HUES64 (cell line): Measurements from ENCODE around the gene TYW3.

Experiments used
- H3K27ac ChIP-seq: 2 replicates; pipeline ENCODE4 v1.7.0; 2013; ENCODE audit warnings: low read depth, low read length, inconsistent platforms
- H3K27me3 ChIP-seq: 2 replicates; pipeline ENCODE4 v1.6.1; 2013; ENCODE audit warnings: mild to moderate bottlenecking, low read length; ENCODE audit not compliant: insufficient read depth
- H3K36me3 ChIP-seq: 2 replicates; pipeline ENCODE4 v1.6.1; 2013; ENCODE audit warnings: mild to moderate bottlenecking, low read length; ENCODE audit not compliant: insufficient read depth
- H3K4me1 ChIP-seq: 2 replicates; pipeline ENCODE4 v1.6.1; 2013; ENCODE audit warnings: mild to moderate bottlenecking, low read length, moderate library complexity; ENCODE audit not compliant: insufficient read depth
- H3K4me3 ChIP-seq: 2 replicates; pipeline ENCODE4 v1.5.1; 2013; ENCODE audit warnings: mild to moderate bottlenecking, low read length, moderate library complexity
- H3K9ac ChIP-seq: 2 replicates; pipeline ENCODE4 v1.6.1; 2013; ENCODE audit warnings: mild to moderate bottlenecking, low read depth, low read length
- H3K9me3 ChIP-seq: 2 replicates; pipeline ENCODE4 v1.6.1; 2013; ENCODE audit warnings: low read depth, low read length; ENCODE audit not compliant: insufficient read depth
- WGBS: fragments of 150-250, 120-280 bp; methylation state at CpG from one replicate; pipeline ENCODE4 v1.1.7; 2013; ENCODE audit warnings: missing lambda C conversion rate; 5-methylcytosine and 5-hydroxymethylcytosine counted together

Gene TYW3

DNA sequence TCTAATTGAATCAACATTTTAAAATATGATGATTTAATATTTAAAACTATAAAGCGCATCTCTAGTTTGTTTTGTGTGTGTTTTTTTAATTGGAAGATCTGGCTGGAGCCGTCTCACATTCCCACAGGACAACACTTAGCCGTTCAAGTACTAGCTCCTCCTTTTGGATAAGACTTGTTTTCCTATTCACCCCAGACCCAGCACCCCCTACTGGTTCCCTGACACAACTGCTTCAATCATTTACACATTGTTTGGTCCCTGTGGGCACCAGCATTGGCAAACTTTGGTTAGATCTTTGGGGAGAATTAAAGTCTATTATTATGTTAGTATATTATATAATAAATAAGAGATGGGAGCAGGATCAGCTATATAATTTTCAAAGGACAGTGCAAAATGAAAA, 34.5 kb downstream of the TYW3 start:
- H3K4me3 ChIP-seq, result no peak overlapping the region
- no peaks in the 10 kb centered on the region for H3K9me3 ChIP-seq
- WGBS, result 82% methylated on average over 2 of the region's 3 CpGs
- no peaks in the 10 kb centered on the region for H3K27me3 ChIP-seq
- no peak overlapping the region for H3K27ac ChIP-seq
- peaks cover 22% of the 10 kb centered on the region for H3K36me3 ChIP-seq
- no peaks in the 10 kb centered on the region for H3K4me1 ChIP-seq
- H3K9ac ChIP-seq, result no peak overlapping the region

DNA sequence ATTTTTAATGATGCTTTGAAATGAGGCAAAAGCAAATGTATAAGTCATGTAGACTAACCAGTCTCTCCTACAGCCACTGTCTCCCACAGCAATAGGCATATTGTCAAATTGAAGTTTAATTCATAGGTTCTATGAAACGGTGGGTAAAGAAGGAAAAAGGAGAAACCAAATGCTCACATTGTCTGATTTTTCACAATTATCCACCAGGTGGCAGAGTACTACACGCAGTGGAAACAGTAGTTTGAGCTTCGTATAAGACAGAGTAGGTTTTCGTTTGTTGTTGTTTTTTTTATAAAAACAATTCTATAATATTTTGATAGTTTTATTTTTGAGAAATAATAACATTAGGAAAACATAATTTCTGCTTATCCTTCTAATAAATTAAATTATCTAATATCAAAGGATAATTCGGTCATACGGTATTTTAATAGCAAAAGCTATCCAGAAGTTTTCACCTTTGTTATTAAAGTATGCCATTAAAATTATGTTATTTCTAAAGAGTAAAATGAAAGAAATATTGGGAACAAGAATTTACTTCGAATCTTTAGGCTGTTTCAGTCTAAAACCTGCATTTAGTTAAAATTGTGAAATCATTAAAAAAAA, 39.1 kb downstream of the TYW3 start:
- no CpG with 5 or more reads among the region's 7 CpGs for WGBS
- no peaks in the 10 kb centered on the region for H3K27me3 ChIP-seq
- H3K9ac ChIP-seq, result no peak overlapping the region
- H3K27ac ChIP-seq, result no peak overlapping the region
- H3K4me1 ChIP-seq, result no peaks in the 10 kb centered on the region
- H3K9me3 ChIP-seq, result no peaks in the 10 kb centered on the region
- no peaks in the 10 kb centered on the region for H3K36me3 ChIP-seq
- no peak overlapping the region for H3K4me3 ChIP-seq

DNA sequence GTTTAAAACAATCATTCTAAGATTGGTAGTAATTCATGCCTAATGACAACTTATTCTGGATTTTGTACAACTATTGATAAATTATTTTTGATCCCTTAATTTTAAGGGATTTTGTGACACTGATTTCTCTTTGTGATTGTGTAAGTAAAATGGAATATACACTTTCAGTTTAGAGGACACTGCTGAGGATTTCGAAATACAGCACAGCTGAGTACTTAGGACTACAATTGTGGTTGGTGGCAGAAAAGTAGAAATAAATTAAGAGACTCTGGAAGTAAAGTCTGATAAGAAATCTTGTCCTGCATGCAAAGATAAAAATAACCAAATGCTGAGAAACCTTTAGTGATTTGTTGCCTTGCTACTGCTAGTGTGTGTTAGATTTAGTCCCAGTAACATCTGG, 40.0 kb downstream of the TYW3 start:
- H3K27ac ChIP-seq, result no peak overlapping the region
- H3K4me1 ChIP-seq, result no peaks in the 10 kb centered on the region
- no peaks in the 10 kb centered on the region for H3K36me3 ChIP-seq
- no peak overlapping the region for H3K4me3 ChIP-seq
- no peak overlapping the region for H3K9ac ChIP-seq
- WGBS, result 92% methylated on average over 1 of the region's 1 CpG
- H3K9me3 ChIP-seq, result no peaks in the 10 kb centered on the region
- H3K27me3 ChIP-seq, result no peaks in the 10 kb centered on the region

- no peaks in the 10 kb centered on the region for H3K9me3 ChIP-seq
- no peaks in the 10 kb centered on the region for H3K27me3 ChIP-seq
- no peaks in the 10 kb centered on the region for H3K36me3 ChIP-seq
- H3K4me3 ChIP-seq, result no peak overlapping the region
- no peak overlapping the region for H3K27ac ChIP-seq
- H3K9ac ChIP-seq, result no peak overlapping the region
- H3K4me1 ChIP-seq, result no peaks in the 10 kb centered on the region
- WGBS, result no CpG with 5 or more reads among the region's 2 CpGs
Observed at GRCh38 chr1:74773582-74773981, 40.6 kb downstream of the TYW3 start.

GRCh38 chr1:74775735-74776134, 42.8 kb downstream of the TYW3 start:
- Histone ChIP-seq H3K4me1 (peaks cover 7% of the 10 kb centered on the region), H3K9me3 (no peaks in the 10 kb centered on the region), H3K4me3 (no peak overlapping the region), H3K27ac (no peak overlapping the region), H3K36me3 (no peaks in the 10 kb centered on the region), H3K27me3 (no peaks in the 10 kb centered on the region), H3K9ac (no peak overlapping the region)
- 100% methylated on average over 1 of the region's 2 CpGs for WGBS

GRCh38 chr1:74777525-74777924, 44.6 kb downstream of the TYW3 start:
- H3K9ac ChIP-seq, result no peak overlapping the region
- H3K4me3 ChIP-seq, result no peak overlapping the region
- no peaks in the 10 kb centered on the region for H3K9me3 ChIP-seq
- peaks cover 21% of the 10 kb centered on the region for H3K4me1 ChIP-seq
- H3K27ac ChIP-seq, result no peak overlapping the region
- no peaks in the 10 kb centered on the region for H3K36me3 ChIP-seq
- no CpG with 5 or more reads among the region's 1 CpG for WGBS
- H3K27me3 ChIP-seq, result no peaks in the 10 kb centered on the region

DNA sequence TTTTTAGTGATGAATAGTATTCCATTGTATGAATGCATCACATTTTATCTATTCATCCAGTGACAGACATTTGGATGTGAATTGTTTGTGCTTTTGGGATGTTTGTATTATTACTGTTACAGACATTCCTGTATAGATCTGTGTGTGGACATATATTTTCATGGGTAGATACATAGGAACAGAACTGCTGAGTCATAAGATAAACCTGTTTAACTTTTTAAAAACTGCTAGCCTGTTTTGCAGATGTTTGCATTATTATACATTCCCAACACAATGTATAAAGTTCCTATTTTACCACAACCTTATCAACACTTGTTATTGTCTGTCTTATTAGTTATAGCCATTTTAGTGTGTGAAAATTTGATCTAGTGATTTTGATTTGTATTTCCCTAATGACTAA, 46.8 kb downstream of the TYW3 start:
- Histone ChIP-seq H3K27ac (no peak overlapping the region), H3K4me1 (peaks cover 21% of the 10 kb centered on the region), H3K9me3 (no peaks in the 10 kb centered on the region), H3K36me3 (no peaks in the 10 kb centered on the region), H3K4me3 (no peak overlapping the region), H3K9ac (no peak overlapping the region), H3K27me3 (no peaks in the 10 kb centered on the region)

DNA sequence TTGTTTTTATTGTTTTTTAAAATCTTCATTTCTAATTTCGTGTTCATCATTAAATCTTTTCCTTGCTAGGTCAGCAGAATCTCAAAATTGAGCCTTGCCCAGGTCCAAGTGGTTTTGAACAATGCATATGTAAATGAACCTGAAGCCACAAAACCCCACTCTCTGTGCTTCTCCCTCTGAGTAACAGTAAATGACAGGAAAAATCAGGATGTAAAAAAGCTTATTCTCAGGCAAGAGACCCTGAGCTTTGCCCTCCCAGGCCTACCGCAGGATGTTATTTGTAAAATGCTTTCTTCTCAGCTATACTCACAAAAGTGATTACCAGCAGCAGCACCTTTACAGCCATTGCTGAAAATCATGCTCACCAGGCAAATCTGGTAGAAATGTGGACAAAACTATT, 47.6 kb downstream of the TYW3 start:
- Histone ChIP-seq H3K4me1 (peaks cover 21% of the 10 kb centered on the region), H3K9ac (no peak overlapping the region), H3K27ac (peak overlapping the region; percentile 10; the same call in 1 of the 2 replicates), H3K27me3 (no peaks in the 10 kb centered on the region), H3K9me3 (no peaks in the 10 kb centered on the region), H3K4me3 (no peak overlapping the region), H3K36me3 (no peaks in the 10 kb centered on the region)
- WGBS, result 20% methylated on average over 2 of the region's 2 CpGs

DNA sequence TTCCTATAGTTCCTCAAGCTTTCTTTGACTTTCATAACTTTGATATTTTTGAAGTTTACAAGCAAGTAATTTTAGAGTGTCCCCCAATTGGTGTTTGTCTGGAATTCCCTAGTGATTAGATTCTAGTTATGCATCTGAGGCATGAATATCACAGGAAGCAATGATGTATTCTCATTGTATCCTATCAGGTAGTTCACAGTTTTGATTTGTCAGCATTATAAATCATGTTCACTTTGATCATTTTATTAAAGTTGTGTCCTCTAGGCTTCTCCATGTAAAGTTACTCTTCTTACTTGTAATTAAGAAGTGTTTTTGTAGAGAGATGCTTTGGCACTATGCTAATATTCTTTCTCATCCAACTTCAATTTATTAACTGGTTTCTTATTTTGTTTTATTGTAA, 53.0 kb downstream of the TYW3 start:
- H3K27me3 ChIP-seq, result no peaks in the 10 kb centered on the region
- peaks cover 5% of the 10 kb centered on the region; the same call in 1 of the 2 replicates for H3K9me3 ChIP-seq

GRCh38 chr1:74790453-74790852, 57.5 kb downstream of the TYW3 start:
- no peak overlapping the region for H3K27ac ChIP-seq
- H3K27me3 ChIP-seq, result no peaks in the 10 kb centered on the region
- H3K4me3 ChIP-seq, result no peak overlapping the region
- H3K9me3 ChIP-seq, result peaks cover 5% of the 10 kb centered on the region; the same call in 1 of the 2 replicates
- H3K9ac ChIP-seq, result no peak overlapping the region
- H3K4me1 ChIP-seq, result no peaks in the 10 kb centered on the region
- no peaks in the 10 kb centered on the region for H3K36me3 ChIP-seq

More for the DNA sequence above, 53.0 kb downstream of the TYW3 start:
- no peak overlapping the region for H3K4me3 ChIP-seq
- H3K27ac ChIP-seq, result no peak overlapping the region
- peaks cover 12% of the 10 kb centered on the region for H3K4me1 ChIP-seq
- no peaks in the 10 kb centered on the region for H3K36me3 ChIP-seq
- no peak overlapping the region for H3K9ac ChIP-seq

GRCh38 chr1:74791491-74791890, 58.5 kb downstream of the TYW3 start:
- H3K27me3 ChIP-seq, result no peaks in the 10 kb centered on the region
- H3K36me3 ChIP-seq, result no peaks in the 10 kb centered on the region
- H3K27ac ChIP-seq, result no peak overlapping the region
- WGBS, result 78% methylated on average over 1 of the region's 2 CpGs
- peaks cover 5% of the 10 kb centered on the region; the same call in 1 of the 2 replicates for H3K9me3 ChIP-seq
- no peak overlapping the region for H3K9ac ChIP-seq
- H3K4me1 ChIP-seq, result no peaks in the 10 kb centered on the region
- H3K4me3 ChIP-seq, result no peak overlapping the region

DNA sequence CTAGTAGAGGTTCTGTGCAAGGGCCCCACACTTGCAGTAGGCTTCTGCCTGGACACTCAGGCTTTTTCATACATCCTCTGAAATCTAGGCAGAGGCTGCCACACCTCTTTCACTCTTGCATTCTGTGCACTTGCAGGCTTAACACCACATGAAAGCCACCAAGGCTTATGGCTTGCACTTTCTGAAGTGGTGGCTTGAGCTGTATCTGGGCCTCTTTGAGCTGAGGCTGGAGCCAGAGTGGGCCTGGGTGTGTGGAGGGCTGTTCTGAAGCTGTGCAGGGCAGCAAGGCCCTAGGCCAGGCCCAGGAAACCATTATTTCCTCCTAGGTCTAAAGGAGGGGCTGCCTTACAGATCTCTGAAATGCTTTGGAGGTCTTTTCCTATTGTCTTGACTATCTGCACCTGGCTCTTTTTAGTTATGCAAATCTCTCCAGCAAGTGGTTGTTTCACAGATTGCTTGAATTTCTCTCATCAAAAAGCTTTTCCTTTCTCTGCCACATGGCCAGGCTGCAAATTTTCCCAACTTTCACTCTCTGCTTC, 66.2 kb downstream of the TYW3 start:
- no peaks in the 10 kb centered on the region for H3K4me1 ChIP-seq
- peaks cover 16% of the 10 kb centered on the region for H3K9me3 ChIP-seq
- H3K4me3 ChIP-seq, result no peak overlapping the region
- peak overlapping the region; percentile 16; the same call in 1 of the 2 replicates for H3K27ac ChIP-seq
- no peaks in the 10 kb centered on the region for H3K36me3 ChIP-seq
- no peak overlapping the region for H3K9ac ChIP-seq
- no peaks in the 10 kb centered on the region for H3K27me3 ChIP-seq
